CD4-positive, alpha-beta memory T cell (primary cell): Measurements from ENCODE around the gene CBX1. TPM values are rescaled to one million over a fixed set of nuclear protein-coding genes. Genes with fewer than 3 reads are reported as not detected.

Source experiments
- CTCF ChIA-PET: fragments of 350-600 bp; sonication (Branson Sonifier 250); formaldehyde crosslinking; loops from one replicate; lab custom pipeline; 2021; ENCODE audit warnings: inconsistent platforms; ENCODE audit not compliant: partially characterized antibody; lab: Charles Lee
- POLR2A ChIA-PET: fragments of 350-600 bp; sonication (Branson Sonifier 250); formaldehyde crosslinking; loops from one replicate; lab custom pipeline; 2021; ENCODE audit not compliant: partially characterized antibody; lab: Charles Lee
- DNase-seq, 5 donors: peaks; one replicate each; pipeline versions ENCODE4 v3.0.0 to v3.0.0-alpha.2; 2020 to 2022; ENCODE audit warnings: mixed read lengths in 1 of 5
- H3K27ac ChIP-seq: one replicate; pipeline ENCODE4 v1.7.0; 2013; ENCODE audit warnings: low read depth, low read length
- H3K27me3 ChIP-seq: 2 replicates; pipeline ENCODE4 v1.7.0; 2013; ENCODE audit warnings: mild to moderate bottlenecking, low read length, moderate library complexity; ENCODE audit not compliant: insufficient read depth
- H3K36me3 ChIP-seq: 2 replicates; pipeline ENCODE4 v1.7.0; 2013; ENCODE audit warnings: mild to moderate bottlenecking, low read length, moderate library complexity; ENCODE audit not compliant: insufficient read depth
- H3K4me1 ChIP-seq: 2 replicates; pipeline ENCODE4 v1.7.0; 2013; ENCODE audit warnings: mild to moderate bottlenecking, low read length, moderate library complexity; ENCODE audit not compliant: insufficient read depth
- H3K4me3 ChIP-seq, 2 donors: one replicate each; pipeline ENCODE4 v1.7.0; 2013; ENCODE audit warnings: low read length in 2 of 2, mild to moderate bottlenecking in 1 of 2
- H3K9me3 ChIP-seq, 2 donors: one replicate each; pipeline ENCODE4 v1.7.0; 2013; ENCODE audit warnings: low read length in 2 of 2, control low read depth in 1 of 2; ENCODE audit not compliant: control insufficient read depth in 1 of 2
- H3K27ac Mint-ChIP-seq, 7 donors: one replicate each; pipeline ENCODE4 v1.8.0; 2020 to 2021; ENCODE audit warnings: mixed read lengths in 7 of 7, mild to moderate bottlenecking in 6 of 7, inconsistent platforms in 3 of 7, moderate library complexity in 3 of 7
- H3K27me3 Mint-ChIP-seq, 2 donors: one replicate each; pipeline ENCODE4 v1.8.0; 2020 to 2021; ENCODE audit warnings: mixed read lengths in 2 of 2
- H3K36me3 Mint-ChIP-seq, 2 donors: one replicate each; pipeline ENCODE4 v1.8.0; 2020 to 2021; ENCODE audit warnings: mixed read lengths in 2 of 2, inconsistent platforms in 1 of 2, mild to moderate bottlenecking in 1 of 2
- H3K4me1 Mint-ChIP-seq, 4 donors: one replicate each; pipeline ENCODE4 v1.8.0; 2020 to 2021; ENCODE audit warnings: mixed read lengths in 4 of 4, mild to moderate bottlenecking in 1 of 4
- H3K4me3 Mint-ChIP-seq, 8 donors: one replicate each; pipeline ENCODE4 v1.8.0; 2020 to 2021; ENCODE audit warnings: mixed read lengths in 8 of 8, mild to moderate bottlenecking in 7 of 8, moderate library complexity in 6 of 8, inconsistent platforms in 3 of 8
- H3K9me3 Mint-ChIP-seq, 8 donors: one replicate each; pipeline ENCODE4 v1.8.0; 2020 to 2021; ENCODE audit warnings: mixed read lengths in 8 of 8, mild to moderate bottlenecking in 5 of 8, inconsistent platforms in 3 of 8, moderate library complexity in 1 of 8
- intact Hi-C: fragments of 100-400 bp; cut with micrococcal nuclease; formaldehyde crosslinking; loops from one replicate; pipeline ENCODE4 v1.15.1; 2023
- polyA plus RNA-seq, 2 donors: library from polyadenylated mRNA; unstranded; fragments of 300-500 nt; fragmentation: Illumina TruSeq; gene quantifications; one replicate each; pipeline ENCODE4 v1.2.3, GENCODE V29; 2021
- total RNA-seq, 2 experiments: library from RNA; stranded (reverse); gene quantifications; one replicate each; pipeline ENCODE4 v1.2.3, GENCODE V29; 2021

The CBX1 gene
- total and polyA plus RNA-seq, 4 experiments from 2014 or later = 10.1 to 37.1 (median 26.9) TPM

DNA sequence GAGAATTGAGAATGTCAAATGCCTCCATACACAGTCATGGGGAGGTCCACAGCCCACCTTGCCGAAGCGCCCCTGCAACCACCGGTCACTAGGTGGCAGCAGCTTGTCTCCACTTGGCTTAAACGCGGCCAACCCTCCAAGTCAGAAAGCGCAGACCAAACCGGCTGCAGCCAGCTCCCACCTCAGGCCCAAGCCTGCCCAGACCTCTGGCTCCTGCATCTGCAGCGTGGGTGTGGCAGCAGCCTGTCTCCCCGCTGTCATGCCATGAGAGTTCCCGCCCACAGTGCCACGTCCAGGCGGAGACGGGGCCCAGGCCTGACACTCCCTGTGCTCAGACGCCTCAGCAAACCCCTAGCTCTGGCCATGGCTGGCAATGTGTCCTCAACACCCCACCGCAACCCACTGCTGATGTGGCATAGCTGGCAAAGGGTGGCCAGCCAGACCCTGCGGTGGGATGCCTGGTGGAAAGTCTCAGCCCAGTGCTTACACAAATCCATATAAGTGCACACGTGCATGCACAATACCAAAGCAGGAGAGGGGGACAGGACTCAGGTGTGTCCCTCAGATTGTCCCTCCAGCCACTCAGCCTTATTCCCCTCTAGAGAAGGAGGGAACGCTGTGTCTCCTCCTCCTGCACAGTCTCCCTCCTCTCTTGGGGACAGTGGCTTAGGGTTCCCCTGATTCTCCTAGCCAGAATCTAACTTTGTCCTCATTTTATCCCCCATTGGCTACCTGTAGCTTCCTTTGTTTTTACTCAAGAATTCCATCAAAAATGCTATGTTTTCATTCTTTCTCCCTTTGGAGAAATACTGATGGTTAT is 74.6 kb downstream of the CBX1 start:
- CTCF ChIA-PET = interaction anchor here (0.5 to 5.0 kb wide), 27 partner anchors 8 to 852 kb away, joined by 3 to 148 read pairs (median 4); partner anchors contain the start of genes CDK5RAP3, HOXB8 and NFE2L1
- H3K4me3 Mint-ChIP-seq = peak overlapping the region in 6 of 8 donors; percentile 13 to 89 (median 42)
- POLR2A ChIA-PET = interaction anchor here (0.8 to 2.9 kb wide), 7 partner anchors 9 to 104 kb away, joined by 3 to 52 read pairs (median 4); partner anchors contain the start of genes CDK5RAP3, COPZ2 and NFE2L1
- H3K4me3 ChIP-seq = no peak overlapping the region
- no peaks in the 10 kb centered on the region for H3K27me3 ChIP-seq
- no peaks in the 10 kb centered on the region for H3K36me3 Mint-ChIP-seq
- no peaks in the 10 kb centered on the region for H3K36me3 ChIP-seq
- H3K9me3 ChIP-seq = no peaks in the 10 kb centered on the region
- peaks cover 36% of the 10 kb centered on the region for H3K4me1 ChIP-seq
- H3K9me3 Mint-ChIP-seq = peaks cover 0 to 2% (median 0%) of the 10 kb centered on the region in 8 donors
- peaks cover 12 to 36% (median 25%) of the 10 kb centered on the region in 4 donors for H3K4me1 Mint-ChIP-seq
- intact Hi-C loops = loop anchor here (5.0 kb wide), 2 partner anchors 79 to 566 kb away; partner anchors contain the start of genes HOXB3 and HOXB5
- DNase-seq = peak; percentile 54 to 66 (median 58)
- peaks cover 7 to 19% of the 10 kb centered on the region in 2 donors for H3K27me3 Mint-ChIP-seq
- no peak overlapping the region for H3K27ac ChIP-seq
- H3K27ac Mint-ChIP-seq = no peak overlapping the region

DNA sequence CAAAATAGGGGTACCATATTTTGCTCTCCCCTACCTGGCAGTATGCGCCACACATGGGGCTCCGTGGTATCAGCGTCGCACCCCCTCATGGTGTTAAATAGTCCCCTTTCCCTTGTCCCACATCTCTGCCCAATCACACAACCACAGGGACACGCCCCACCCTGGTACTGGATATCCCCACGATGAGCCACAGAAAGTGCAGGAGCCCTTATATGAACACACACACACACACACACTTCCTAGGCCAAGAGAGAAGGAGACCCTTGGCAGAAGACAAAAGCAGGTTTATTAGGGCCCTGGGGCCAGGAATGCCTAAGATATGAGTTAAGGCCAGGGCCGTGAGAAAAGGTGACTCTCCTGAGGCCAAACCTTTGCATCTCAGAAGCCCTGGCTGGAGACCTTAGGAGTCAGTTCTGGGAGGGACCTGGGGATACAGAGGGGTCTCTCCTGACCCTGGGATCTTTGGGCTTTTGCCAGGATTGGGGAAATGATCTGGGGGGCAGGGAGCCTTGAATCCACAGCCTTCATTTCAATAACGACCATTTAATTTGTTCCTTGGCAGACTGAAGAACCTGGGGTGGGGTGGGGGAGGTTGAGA is 75.3 kb downstream of the CBX1 start:
- Histone ChIP-seq H3K4me1 (peaks cover 36% of the 10 kb centered on the region), H3K27ac (no peak overlapping the region), H3K9me3 (no peaks in the 10 kb centered on the region), H3K27me3 (no peaks in the 10 kb centered on the region), H3K4me3 (no peak overlapping the region), H3K36me3 (no peaks in the 10 kb centered on the region)
- Mint-ChIP-seq H3K4me3 (peak overlapping the region; percentile 53 to 96 (median 88)), H3K4me1 (peaks cover 12 to 38% (median 27%) of the 10 kb centered on the region in 4 donors), H3K27ac (peak overlapping the region in 4 of 7 donors; percentile 69 to 87 (median 74)), H3K9me3 (peaks cover 0 to 2% (median 0%) of the 10 kb centered on the region in 8 donors), H3K27me3 (peaks cover 7 to 19% of the 10 kb centered on the region in 2 donors), H3K36me3 (no peaks in the 10 kb centered on the region)
- intact Hi-C loops = loop anchor here (1.0 to 5.0 kb wide), 8 partner anchors 22 to 592 kb away; partner anchors contain the start of genes CDK5RAP3, HOXB3, HOXB5 and NFE2L1
- no peak for DNase-seq
- ChIA-PET POLR2A (interaction anchor here (0.6 to 2.9 kb wide), 12 partner anchors 11 to 105 kb away, joined by 3 to 52 read pairs (median 4); partner anchors contain the start of genes CDK5RAP3, COPZ2 and NFE2L1), CTCF (interaction anchor here (0.5 to 5.0 kb wide), 38 partner anchors 9 to 853 kb away, joined by 3 to 148 read pairs (median 4); partner anchors contain the start of genes CDK5RAP3, HOXB6 and NFE2L1)

DNA sequence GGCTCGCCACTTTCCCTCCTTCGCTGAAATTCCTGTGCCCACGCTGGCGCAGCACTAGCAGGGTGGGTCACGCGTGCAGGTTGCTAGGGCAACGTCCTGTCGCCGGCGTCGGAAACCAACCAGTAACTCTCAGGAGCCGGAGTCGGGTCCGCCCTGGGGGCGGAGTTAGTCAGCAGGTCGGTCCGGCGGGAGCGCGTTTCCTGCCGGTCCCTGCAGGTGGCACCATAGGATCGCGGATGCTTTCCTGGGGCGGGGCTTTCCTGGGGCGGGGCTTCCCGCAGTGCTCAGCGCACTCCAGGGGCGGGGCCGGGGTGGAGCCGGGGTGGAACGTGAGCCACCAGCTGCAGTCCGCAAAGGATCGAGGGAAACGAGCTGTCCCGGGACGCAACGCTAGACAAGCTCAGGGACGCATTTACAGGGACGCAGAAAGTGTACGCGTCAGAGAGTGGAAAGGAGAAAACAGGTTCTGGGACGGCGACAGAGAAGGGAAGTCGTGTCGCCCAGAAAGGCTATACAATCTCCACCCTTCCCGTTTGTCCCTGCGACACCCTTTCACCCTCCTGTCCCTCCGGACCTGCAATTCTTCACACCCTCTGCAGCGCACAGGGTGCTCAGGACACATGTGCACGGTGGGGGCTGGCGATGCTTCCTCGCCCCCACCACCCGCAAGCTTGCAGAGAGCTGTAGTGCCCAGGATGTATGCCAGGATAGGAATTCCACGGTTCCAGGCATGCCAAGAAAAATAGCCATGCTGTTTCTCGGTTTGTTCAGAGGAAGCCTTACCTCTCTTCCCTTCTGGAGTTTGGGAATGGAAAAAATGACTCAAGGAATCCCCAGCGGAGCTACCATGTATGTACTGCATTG is 76.0 kb downstream of the CBX1 start:
- H3K4me3 ChIP-seq = peak overlapping the region; percentile 53 to 81
- H3K4me1 Mint-ChIP-seq = peaks cover 12 to 38% (median 27%) of the 10 kb centered on the region in 4 donors
- peaks cover 36% of the 10 kb centered on the region for H3K4me1 ChIP-seq
- H3K9me3 ChIP-seq = no peaks in the 10 kb centered on the region
- peak overlapping the region; percentile 84 to 96 (median 92) for H3K4me3 Mint-ChIP-seq
- POLR2A ChIA-PET = interaction anchor here (0.5 to 2.9 kb wide), 12 partner anchors 12 to 106 kb away, joined by 3 to 52 read pairs (median 4); partner anchors contain the start of genes COPZ2 and NFE2L1
- H3K27ac ChIP-seq = peak overlapping the region; percentile 32
- peaks cover 0 to 2% (median 0%) of the 10 kb centered on the region in 8 donors for H3K9me3 Mint-ChIP-seq
- no peaks in the 10 kb centered on the region for H3K27me3 ChIP-seq
- CTCF ChIA-PET = interaction anchor here (0.5 to 5.0 kb wide), 30 partner anchors 9 to 593 kb away, joined by 3 to 148 read pairs (median 5); partner anchors contain the start of genes CDK5RAP3, HOXB6 and NFE2L1
- intact Hi-C loops = loop anchor here (1.0 to 5.0 kb wide), 8 partner anchors 23 to 593 kb away; partner anchors contain the start of genes CDK5RAP3, HOXB3, HOXB5 and NFE2L1
- peak overlapping the region; percentile 87 to 98 (median 95) for H3K27ac Mint-ChIP-seq
- H3K36me3 ChIP-seq = no peaks in the 10 kb centered on the region
- DNase-seq = peak; percentile 95 to 98 (median 96)
- peaks cover 7 to 16% of the 10 kb centered on the region in 2 donors for H3K27me3 Mint-ChIP-seq
- H3K36me3 Mint-ChIP-seq = no peaks in the 10 kb centered on the region

DNA sequence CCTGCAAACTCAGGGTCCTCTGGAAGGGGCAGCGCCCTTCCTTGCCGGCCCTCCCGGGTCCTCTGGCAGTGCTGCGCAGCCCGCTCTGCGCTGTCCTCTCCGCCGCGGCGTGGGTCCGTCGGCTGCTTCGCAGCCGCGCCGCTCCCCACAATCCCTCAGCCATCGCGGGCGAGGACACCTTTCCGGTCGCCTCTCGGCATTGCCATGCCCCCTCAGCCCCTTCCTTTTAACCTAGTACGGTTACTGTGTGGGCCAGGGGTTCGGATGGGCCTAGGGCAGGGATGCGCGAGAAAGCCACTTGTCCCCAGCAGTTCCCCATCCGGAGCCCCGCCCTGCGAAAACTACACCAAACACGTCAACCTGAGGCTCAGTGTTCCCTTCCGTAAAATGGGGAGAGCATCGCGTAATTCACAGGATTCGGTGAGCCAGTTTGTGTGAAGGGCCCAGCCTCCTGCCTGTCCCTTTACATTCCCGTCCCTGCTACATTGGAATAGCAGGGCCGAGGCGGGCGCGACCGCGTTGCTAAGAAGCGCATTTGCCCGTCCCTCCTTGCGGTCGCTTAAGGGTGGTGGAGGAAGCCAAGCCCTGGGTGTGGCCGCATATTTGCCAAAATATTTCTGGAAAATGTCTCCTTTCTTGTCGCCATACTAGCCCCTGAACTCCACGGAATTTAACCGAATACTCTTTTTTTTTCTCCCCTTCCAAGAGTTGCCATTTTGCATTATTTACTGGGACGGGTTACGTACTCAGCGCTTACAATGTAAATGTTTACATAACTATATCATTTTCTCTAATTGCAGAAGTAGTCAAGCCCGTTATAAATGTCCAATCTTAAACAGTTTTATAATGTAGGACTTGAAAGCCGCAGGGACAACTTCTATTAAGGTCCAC is 76.9 kb downstream of the CBX1 start:
- Mint-ChIP-seq H3K9me3 (peaks cover 0 to 2% (median 0%) of the 10 kb centered on the region in 8 donors), H3K36me3 (no peaks in the 10 kb centered on the region), H3K27me3 (peaks cover 7 to 19% of the 10 kb centered on the region in 2 donors), H3K4me1 (peaks cover 12 to 38% (median 27%) of the 10 kb centered on the region in 4 donors), H3K27ac (peak overlapping the region; percentile 87 to 98 (median 95)), H3K4me3 (peak overlapping the region; percentile 84 to 96 (median 92))
- Histone ChIP-seq H3K4me1 (peaks cover 36% of the 10 kb centered on the region), H3K4me3 (peak overlapping the region; percentile 53 to 81), H3K27ac (peak overlapping the region; percentile 32), H3K9me3 (no peaks in the 10 kb centered on the region), H3K27me3 (no peaks in the 10 kb centered on the region), H3K36me3 (no peaks in the 10 kb centered on the region)
- intact Hi-C loops = loop anchor here (1.0 to 5.0 kb wide), 9 partner anchors 13 to 594 kb away; partner anchors contain the start of genes CDK5RAP3, HOXB3, HOXB5 and NFE2L1
- peak; percentile 44 to 67 (median 61) for DNase-seq
- POLR2A ChIA-PET = interaction anchor here (0.7 to 2.9 kb wide), 6 partner anchors 13 to 53 kb away, joined by 3 to 52 read pairs (median 5); partner anchors contain the start of genes CDK5RAP3, COPZ2 and NFE2L1
- CTCF ChIA-PET = interaction anchor here (1.0 to 5.0 kb wide), 20 partner anchors 8 to 594 kb away, joined by 3 to 148 read pairs (median 5); partner anchors contain the start of genes CDK5RAP3 and NFE2L1

DNA sequence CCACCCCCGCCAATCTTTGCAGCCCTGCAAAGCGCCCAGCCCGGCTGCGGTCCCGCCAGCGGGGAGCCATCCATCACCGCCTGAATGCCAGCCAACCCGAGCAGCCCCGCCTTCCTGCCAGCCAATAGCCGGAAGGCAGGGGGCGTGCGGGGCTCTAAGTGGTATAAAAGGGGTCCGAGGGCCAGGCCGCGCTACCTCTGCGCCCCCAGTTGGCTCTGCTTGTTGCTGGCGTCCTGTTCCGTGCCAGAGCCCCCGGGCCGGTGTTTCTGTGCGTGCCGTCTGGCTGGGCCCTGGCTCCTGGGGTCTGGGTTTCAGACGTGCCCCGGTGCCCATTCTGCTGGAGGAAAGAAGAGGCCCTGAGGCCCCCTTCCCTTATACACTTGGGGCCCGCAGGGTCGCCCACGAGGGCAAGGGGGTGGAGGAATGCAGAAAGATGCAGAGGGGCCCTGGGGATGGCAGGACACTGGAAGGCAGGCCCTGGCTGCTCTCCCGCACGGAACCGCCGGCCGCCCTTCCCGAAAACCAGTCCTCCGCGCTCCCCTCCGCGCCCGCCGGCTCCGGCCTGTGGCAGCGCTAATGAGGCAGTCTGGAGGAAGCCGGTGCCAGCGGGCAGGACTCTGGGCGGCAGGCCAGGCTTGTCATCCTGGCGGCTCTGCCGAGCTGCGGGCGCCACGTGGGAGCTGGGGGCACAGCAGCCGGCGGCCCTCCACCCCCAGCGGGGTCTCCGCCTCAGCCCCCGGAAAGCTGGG is 77.7 kb downstream of the CBX1 start:
- ChIA-PET POLR2A (interaction anchor here (0.7 kb wide), 1 partner anchor 53 kb away, joined by 5 read pairs; the partner anchor contains the start of gene CDK5RAP3), CTCF (no interaction called here)
- H3K4me3 Mint-ChIP-seq = peak overlapping the region; percentile 65 to 95 (median 76)
- no peaks in the 10 kb centered on the region for H3K36me3 Mint-ChIP-seq
- peak overlapping the region in 4 of 7 donors; percentile 57 to 89 (median 75) for H3K27ac Mint-ChIP-seq
- DNase-seq = peak in 4 of 5 donors; percentile 31 to 53 (median 42)
- Histone ChIP-seq H3K4me3 (peak overlapping the region; percentile 53 to 81), H3K4me1 (peaks cover 36% of the 10 kb centered on the region), H3K9me3 (no peaks in the 10 kb centered on the region), H3K27me3 (no peaks in the 10 kb centered on the region), H3K36me3 (no peaks in the 10 kb centered on the region), H3K27ac (peak overlapping the region; percentile 32)
- peaks cover 12 to 38% (median 28%) of the 10 kb centered on the region in 4 donors for H3K4me1 Mint-ChIP-seq
- intact Hi-C loops = loop anchor here (1.0 to 2.0 kb wide), 2 partner anchors 12 to 53 kb away; partner anchors contain the start of gene CDK5RAP3
- peaks cover 0 to 2% (median 0%) of the 10 kb centered on the region in 8 donors for H3K9me3 Mint-ChIP-seq
- H3K27me3 Mint-ChIP-seq = peaks cover 7 to 14% of the 10 kb centered on the region in 2 donors
